ENCODE measurements around the gene VSIG10L.

VSIG10L gene

DNA sequence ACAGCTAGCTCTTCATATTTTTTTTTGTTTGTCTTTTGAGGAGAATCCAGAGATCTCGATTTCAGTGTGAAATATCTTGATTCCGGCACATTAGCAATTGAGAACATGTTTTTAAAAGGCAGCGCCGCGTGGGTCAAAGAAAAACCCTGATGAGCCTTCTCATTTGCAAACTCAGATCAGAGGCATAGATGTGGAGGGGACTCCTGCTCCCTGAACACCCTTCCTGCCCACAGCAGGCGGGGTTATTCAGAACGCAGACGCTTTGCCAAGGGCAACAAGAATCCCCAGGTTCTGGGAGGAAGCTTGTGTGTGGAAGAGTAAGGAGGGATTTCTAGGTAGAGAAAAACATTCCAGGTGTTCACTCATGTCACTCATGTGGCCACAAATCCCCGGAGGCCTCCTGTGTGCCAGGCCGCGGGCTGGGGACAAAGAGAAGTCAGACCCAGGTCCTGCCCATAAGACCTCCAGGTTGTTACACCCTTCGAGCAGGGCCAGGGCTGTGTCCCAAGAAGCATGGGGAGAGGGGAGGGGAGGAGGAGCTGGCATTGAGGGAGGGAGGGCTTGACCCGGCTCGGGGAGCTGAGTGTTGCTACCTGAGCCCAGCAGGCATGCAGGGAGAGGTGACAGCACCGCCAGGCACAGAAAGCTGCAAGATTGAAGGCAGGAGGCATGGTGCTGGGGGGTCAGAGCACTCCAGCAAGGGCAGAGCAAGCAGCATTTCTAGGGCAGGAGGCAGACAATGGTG lies 46.4 kb downstream of the VSIG10L start:
- Histone ChIP-seq H3K36me3 (ENCODE audit: insufficient read depth, low read length) (no peaks in the 10 kb centered on the region), H3K9ac (ENCODE audit: low read length) (no peak overlapping the region), H3F3A (ENCODE audit: insufficient read depth, low read length) (no peaks in the 10 kb centered on the region), H3K27me3 (ENCODE audit: insufficient read depth, low read length) (peaks cover 9% of the 10 kb centered on the region; the same call in 1 of the 2 replicates), H4K20me1 (ENCODE audit: insufficient read depth, low read length) (no peaks in the 10 kb centered on the region), H3K27ac (ENCODE audit: low read depth, low read length, poor library complexity, severe bottlenecking) (no peak overlapping the region), H3K4me3 (ENCODE audit: low read depth, low read length, poor library complexity, severe bottlenecking) (no peak overlapping the region), H3K9me2 (ENCODE audit: low read depth, low read length) (no peaks in the 10 kb centered on the region), H3K4me2 (ENCODE audit: low read length) (no peak overlapping the region), H2AFZ (ENCODE audit: low read length) (no peak overlapping the region), H3K9me3 (ENCODE audit: low read length) (no peaks in the 10 kb centered on the region), H3K79me2 (ENCODE audit: insufficient read depth, low read length) (no peaks in the 10 kb centered on the region), H3K4me1 (ENCODE audit: insufficient read depth, low read length, severe bottlenecking) (no peaks in the 10 kb centered on the region)
- TF ChIP-seq CTCF (IDR thresholded peaks at IDR 0.05; ENCODE audit: low read length) (no peak), EZH2 (IDR thresholded peaks at IDR 0.05; ENCODE audit: borderline replicate concordance, low read length) (no peak)

GRCh38 chr19:51294977-51295375 lies 47.0 kb downstream of the VSIG10L start:
- peaks cover 9% of the 10 kb centered on the region; the same call in 1 of the 2 replicates for H3K27me3 ChIP-seq (ENCODE audit: insufficient read depth, low read length)
- H3K4me2 ChIP-seq (ENCODE audit: low read length): no peak overlapping the region
- no peak overlapping the region for H3K9ac ChIP-seq (ENCODE audit: low read length)
- no peaks in the 10 kb centered on the region for H3K79me2 ChIP-seq (ENCODE audit: insufficient read depth, low read length)
- H3K4me1 ChIP-seq (ENCODE audit: insufficient read depth, low read length, severe bottlenecking): no peaks in the 10 kb centered on the region
- no peaks in the 10 kb centered on the region for H3F3A ChIP-seq (ENCODE audit: insufficient read depth, low read length)
- H3K4me3 ChIP-seq (ENCODE audit: low read depth, low read length, poor library complexity, severe bottlenecking): no peak overlapping the region
- TF ChIP-seq EZH2 (IDR thresholded peaks at IDR 0.05; ENCODE audit: borderline replicate concordance, low read length): no peak
- TF ChIP-seq CTCF (IDR thresholded peaks at IDR 0.05; ENCODE audit: low read length): no peak
- no peak overlapping the region for H3K27ac ChIP-seq (ENCODE audit: low read depth, low read length, poor library complexity, severe bottlenecking)
- no peaks in the 10 kb centered on the region for H4K20me1 ChIP-seq (ENCODE audit: insufficient read depth, low read length)
- no peaks in the 10 kb centered on the region for H3K36me3 ChIP-seq (ENCODE audit: insufficient read depth, low read length)
- H3K9me2 ChIP-seq (ENCODE audit: low read depth, low read length): no peaks in the 10 kb centered on the region
- no peak overlapping the region for H2AFZ ChIP-seq (ENCODE audit: low read length)
- H3K9me3 ChIP-seq (ENCODE audit: low read length): no peaks in the 10 kb centered on the region

GRCh38 chr19:51294211-51294976 lies 47.5 kb downstream of the VSIG10L start:
- H3K4me3 ChIP-seq (ENCODE audit: low read depth, low read length, poor library complexity, severe bottlenecking): no peak overlapping the region
- H3K4me1 ChIP-seq (ENCODE audit: insufficient read depth, low read length, severe bottlenecking): no peaks in the 10 kb centered on the region
- H3K9me2 ChIP-seq (ENCODE audit: low read depth, low read length): no peaks in the 10 kb centered on the region
- TF ChIP-seq EZH2 (IDR thresholded peaks at IDR 0.05; ENCODE audit: borderline replicate concordance, low read length) (no peak), CTCF (IDR thresholded peaks at IDR 0.05; ENCODE audit: low read length) (no peak)
- H2AFZ ChIP-seq (ENCODE audit: low read length): no peak overlapping the region
- no peak overlapping the region for H3K9ac ChIP-seq (ENCODE audit: low read length)
- H3K4me2 ChIP-seq (ENCODE audit: low read length): no peak overlapping the region
- H3K79me2 ChIP-seq (ENCODE audit: insufficient read depth, low read length): no peaks in the 10 kb centered on the region
- no peaks in the 10 kb centered on the region for H4K20me1 ChIP-seq (ENCODE audit: insufficient read depth, low read length)
- H3K9me3 ChIP-seq (ENCODE audit: low read length): no peaks in the 10 kb centered on the region
- no peak overlapping the region for H3K27ac ChIP-seq (ENCODE audit: low read depth, low read length, poor library complexity, severe bottlenecking)
- peaks cover 9% of the 10 kb centered on the region; the same call in 1 of the 2 replicates for H3K27me3 ChIP-seq (ENCODE audit: insufficient read depth, low read length)
- H3K36me3 ChIP-seq (ENCODE audit: insufficient read depth, low read length): no peaks in the 10 kb centered on the region
- H3F3A ChIP-seq (ENCODE audit: insufficient read depth, low read length): no peaks in the 10 kb centered on the region

Data from OCI-LY1 (cell line).